Measurements from ENCODE around the gene BUB1B. TPM values are rescaled to one million over a fixed set of nuclear protein-coding genes. Genes with fewer than 3 reads are reported as not detected.

Gene BUB1B
- total RNA-seq, 1 donor from 2014 or later: 96.6 TPM

DNA sequence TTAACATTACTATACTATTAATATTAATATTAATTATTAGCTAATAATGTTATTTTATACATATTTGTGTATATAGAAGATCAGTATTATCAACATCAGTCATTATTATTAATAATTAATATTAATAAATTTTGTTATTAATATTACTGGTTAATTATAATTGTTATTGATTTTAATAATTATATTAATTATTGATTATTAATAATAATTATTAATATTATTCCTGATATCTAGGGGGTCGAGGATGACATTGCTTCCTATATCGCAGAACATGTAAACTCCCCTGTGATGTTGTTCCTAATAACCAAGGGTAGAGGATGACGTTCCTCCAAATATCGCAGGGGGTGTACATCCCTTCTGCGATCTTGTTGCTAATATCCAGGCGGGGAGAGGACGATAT, 34.9 kb upstream of the BUB1B start:
- DNase-seq (ENCODE audit: low read depth, low spot score): no peak
- no peaks in the 10 kb centered on the region for H3K36me3 Mint-ChIP-seq (ENCODE audit: low read depth)
- TF ChIP-seq, protein P1, sequence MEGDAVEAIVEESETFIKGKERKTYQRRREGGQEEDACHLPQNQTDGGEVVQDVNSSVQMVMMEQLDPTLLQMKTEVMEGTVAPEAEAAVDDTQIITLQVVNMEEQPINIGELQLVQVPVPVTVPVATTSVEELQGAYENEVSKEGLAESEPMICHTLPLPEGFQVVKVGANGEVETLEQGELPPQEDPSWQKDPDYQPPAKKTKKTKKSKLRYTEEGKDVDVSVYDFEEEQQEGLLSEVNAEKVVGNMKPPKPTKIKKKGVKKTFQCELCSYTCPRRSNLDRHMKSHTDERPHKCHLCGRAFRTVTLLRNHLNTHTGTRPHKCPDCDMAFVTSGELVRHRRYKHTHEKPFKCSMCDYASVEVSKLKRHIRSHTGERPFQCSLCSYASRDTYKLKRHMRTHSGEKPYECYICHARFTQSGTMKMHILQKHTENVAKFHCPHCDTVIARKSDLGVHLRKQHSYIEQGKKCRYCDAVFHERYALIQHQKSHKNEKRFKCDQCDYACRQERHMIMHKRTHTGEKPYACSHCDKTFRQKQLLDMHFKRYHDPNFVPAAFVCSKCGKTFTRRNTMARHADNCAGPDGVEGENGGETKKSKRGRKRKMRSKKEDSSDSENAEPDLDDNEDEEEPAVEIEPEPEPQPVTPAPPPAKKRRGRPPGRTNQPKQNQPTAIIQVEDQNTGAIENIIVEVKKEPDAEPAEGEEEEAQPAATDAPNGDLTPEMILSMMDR (conservative IDR thresholded peaks at IDR 0.05): no peak
- H3K27me3 Mint-ChIP-seq (ENCODE audit: low read depth): peaks cover 39% of the 10 kb centered on the region
- no peak overlapping the region for H3K4me3 Mint-ChIP-seq
- no peaks in the 10 kb centered on the region for H3K9me3 Mint-ChIP-seq
- H3K4me1 Mint-ChIP-seq: peaks cover 18% of the 10 kb centered on the region
- H3K27ac Mint-ChIP-seq (ENCODE audit: unreplicated experiment): no peak overlapping the region

DNA sequence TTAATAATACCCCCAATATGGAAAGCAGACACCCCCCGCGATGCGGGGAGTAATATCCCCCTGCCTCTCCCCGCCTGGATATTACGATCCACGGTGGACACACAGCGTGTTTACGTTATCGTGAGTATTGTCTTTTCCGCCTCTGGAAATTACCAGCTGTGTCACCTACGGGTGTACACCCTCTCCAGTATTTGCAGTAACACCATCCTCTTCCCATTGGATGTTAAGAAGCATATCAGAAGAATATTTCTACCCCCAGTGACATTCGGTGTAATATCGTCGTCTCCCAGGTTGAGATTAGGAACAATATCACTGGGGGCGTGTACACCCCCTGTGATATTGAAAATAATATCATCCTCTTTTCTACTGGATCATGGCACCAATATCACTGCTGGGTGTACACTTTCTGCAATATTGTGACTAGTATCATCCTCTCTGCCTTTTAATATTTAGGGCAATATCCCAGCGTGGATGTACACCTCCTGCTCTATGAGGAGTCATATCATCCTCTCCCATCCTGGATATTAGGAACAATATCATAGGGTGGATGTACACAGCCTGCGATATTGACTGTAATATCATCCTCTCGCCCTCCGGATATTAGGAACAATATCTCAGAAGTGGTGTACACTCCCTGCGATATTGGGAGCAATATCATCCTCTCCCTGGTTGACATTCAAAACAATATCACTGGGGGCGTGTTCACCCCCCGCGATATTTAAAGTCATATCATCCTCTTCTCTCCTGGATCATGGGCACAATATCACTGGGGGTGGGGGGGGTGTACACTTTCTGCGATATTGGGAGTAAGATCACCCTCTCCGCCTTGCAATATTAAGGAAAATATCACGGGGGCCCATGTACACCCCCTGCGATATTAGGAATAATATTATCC, 31.9 kb upstream of the BUB1B start:
- H3K36me3 Mint-ChIP-seq (ENCODE audit: low read depth): no peaks in the 10 kb centered on the region
- no peak overlapping the region for H3K27ac Mint-ChIP-seq (ENCODE audit: unreplicated experiment)
- no peak overlapping the region for H3K4me3 Mint-ChIP-seq
- peaks cover 7% of the 10 kb centered on the region for H3K4me1 Mint-ChIP-seq
- DNase-seq (ENCODE audit: low read depth, low spot score): no peak
- TF ChIP-seq, protein P1 (conservative IDR thresholded peaks at IDR 0.05): no peak
- H3K9me3 Mint-ChIP-seq: no peaks in the 10 kb centered on the region
- H3K27me3 Mint-ChIP-seq (ENCODE audit: low read depth): peaks cover 42% of the 10 kb centered on the region

DNA sequence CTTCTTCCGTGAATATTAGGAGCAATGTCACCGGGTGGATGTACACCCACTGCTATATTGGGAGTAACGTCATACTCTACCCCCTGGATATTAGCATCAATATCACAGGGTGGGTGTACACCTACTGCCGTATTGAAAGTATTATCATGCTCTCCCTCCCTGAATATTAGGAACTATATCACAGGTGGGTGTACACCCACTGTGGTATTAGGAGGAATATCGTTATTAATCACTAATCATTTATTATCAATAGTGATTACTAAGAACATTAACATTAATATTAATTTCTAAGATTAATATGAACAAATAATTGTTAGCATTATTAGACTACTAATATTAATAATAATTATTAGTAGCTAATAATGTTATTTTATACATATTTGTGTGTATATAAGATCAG, 30.8 kb upstream of the BUB1B start:
- Mint-ChIP-seq H3K36me3 (ENCODE audit: low read depth) (no peaks in the 10 kb centered on the region), H3K4me3 (no peak overlapping the region), H3K27ac (ENCODE audit: unreplicated experiment) (no peak overlapping the region), H3K4me1 (no peaks in the 10 kb centered on the region), H3K9me3 (no peaks in the 10 kb centered on the region), H3K27me3 (ENCODE audit: low read depth) (peaks cover 42% of the 10 kb centered on the region)
- DNase-seq (ENCODE audit: low read depth, low spot score): no peak
- TF ChIP-seq, protein P1 (conservative IDR thresholded peaks at IDR 0.05): no peak

DNA sequence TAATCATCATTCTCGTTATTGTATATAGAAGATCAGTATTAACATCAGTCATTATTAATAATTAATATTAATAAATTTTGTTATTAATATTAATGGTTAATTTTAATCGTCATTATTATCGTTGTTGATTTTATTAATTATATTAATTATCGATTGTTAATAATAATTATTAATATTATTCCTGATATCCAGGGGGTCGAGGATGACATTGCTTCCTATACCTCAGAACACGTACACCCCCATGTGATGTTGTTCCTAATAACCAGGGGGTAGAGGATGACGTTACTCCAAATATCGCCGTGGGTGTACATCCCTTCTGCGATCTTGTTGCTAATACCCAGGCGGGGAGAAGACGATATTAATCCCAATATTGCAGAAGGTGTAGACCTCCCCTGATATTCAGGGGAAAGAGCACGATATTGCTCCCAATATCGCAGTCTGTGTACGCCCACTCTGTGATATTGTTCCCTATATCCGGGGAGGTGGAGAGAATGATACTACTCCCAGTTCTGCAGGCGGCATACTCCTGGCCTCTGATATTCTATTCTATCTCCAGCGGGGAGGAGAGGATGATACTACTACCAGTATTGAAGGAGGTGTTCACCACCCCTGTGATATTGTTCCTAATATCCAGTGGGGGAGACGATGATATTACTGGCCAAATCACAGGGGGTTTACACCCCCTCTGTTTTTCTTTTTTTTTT, 29.9 kb upstream of the BUB1B start:
- no peaks in the 10 kb centered on the region for H3K9me3 Mint-ChIP-seq
- H3K27ac Mint-ChIP-seq (ENCODE audit: unreplicated experiment): no peak overlapping the region
- no peak overlapping the region for H3K4me3 Mint-ChIP-seq
- peaks cover 3% of the 10 kb centered on the region for H3K4me1 Mint-ChIP-seq
- no peaks in the 10 kb centered on the region for H3K36me3 Mint-ChIP-seq (ENCODE audit: low read depth)
- H3K27me3 Mint-ChIP-seq (ENCODE audit: low read depth): peaks cover 42% of the 10 kb centered on the region
- TF ChIP-seq, protein P1 (conservative IDR thresholded peaks at IDR 0.05): no peak
- no peak for DNase-seq (ENCODE audit: low read depth, low spot score)

DNA sequence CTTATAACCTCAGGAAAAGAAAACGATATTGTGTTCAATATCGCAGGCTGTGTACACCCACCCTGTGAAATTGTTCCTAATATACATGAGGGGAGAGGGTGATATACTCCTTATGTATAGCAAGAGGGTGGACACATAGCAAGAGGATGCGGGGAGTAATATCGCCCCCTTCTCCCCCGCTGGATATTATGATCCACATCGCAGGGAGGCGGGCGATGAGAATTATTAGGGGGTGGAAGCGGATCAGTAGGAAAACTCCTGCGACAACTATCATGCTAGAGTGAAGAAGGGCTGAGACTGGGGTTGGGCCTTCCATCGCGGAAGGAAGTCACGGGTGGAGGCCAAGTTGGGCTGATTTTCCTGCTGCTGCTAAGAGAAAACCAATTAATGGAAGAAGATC, 27.3 kb upstream of the BUB1B start:
- H3K4me1 Mint-ChIP-seq: peaks cover 12% of the 10 kb centered on the region
- H3K27ac Mint-ChIP-seq (ENCODE audit: unreplicated experiment): peak overlapping the region; percentile 67
- no peak overlapping the region for H3K4me3 Mint-ChIP-seq
- no peak for DNase-seq (ENCODE audit: low read depth, low spot score)
- TF ChIP-seq, protein P1 (conservative IDR thresholded peaks at IDR 0.05): no peak
- H3K27me3 Mint-ChIP-seq (ENCODE audit: low read depth): peaks cover 18% of the 10 kb centered on the region
- H3K9me3 Mint-ChIP-seq: no peaks in the 10 kb centered on the region
- no peaks in the 10 kb centered on the region for H3K36me3 Mint-ChIP-seq (ENCODE audit: low read depth)
